HG02885 (cell line): ENCODE measurements around the gene MARVELD2.
"Not testable (repeated sequence)": the region's sequence is repeated elsewhere in the genome, so short reads cannot be mapped to it uniquely, and the experiment has no call there.

Experiments used
- ATAC-seq: cut with Tn5 transposase; IDR thresholded peaks from one replicate; pipeline ENCODE4 v1.9.1; 2021; ENCODE audit warnings: mild to moderate bottlenecking; ENCODE audit not compliant: unreplicated experiment, poor library complexity

The MARVELD2 gene

GRCh38 chr5:69414885-69415583 is at the start of gene MARVELD2:
Gene MARVELD2, plus strand, starts transcription at chr5:69415116. Its CDS starts 4,270 bp downstream, at chr5:69419386.
- peak; percentile 83 for ATAC-seq

DNA sequence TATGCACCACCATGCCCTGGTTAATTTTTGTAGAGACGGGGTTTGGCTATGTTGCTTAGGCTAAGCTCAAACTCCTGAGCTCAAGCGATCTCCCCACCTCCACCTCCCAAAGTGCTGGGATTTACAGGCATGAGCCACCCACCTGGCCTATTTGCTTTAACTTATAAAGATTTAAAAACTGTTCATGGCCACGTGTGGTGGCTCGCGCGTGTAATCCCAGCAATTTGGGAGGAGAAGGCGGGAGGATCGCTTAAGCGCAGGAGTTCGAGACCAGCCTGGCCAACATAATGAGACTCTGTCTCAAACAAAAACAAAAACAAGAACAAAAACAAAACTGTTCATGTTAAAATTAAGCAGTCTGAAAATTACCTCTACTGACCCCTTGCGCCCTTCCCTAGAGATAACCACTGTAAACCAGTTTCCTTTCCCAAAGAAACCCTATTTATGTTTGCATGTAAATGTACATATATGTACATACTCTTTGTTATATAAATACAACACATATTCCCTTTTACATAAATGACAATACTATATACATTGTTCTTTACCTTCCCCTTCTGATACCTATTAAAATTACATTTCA is 47.1 kb upstream of the MARVELD2 start:
- ATAC-seq: no peak

- ATAC-seq: no peak
Measured at GRCh38 chr5:69368458-69369339, 46.2 kb upstream of the MARVELD2 start.

GRCh38 chr5:69369340-69370121 is 45.4 kb upstream of the MARVELD2 start, which contains the start of the genes AK6, RAD17 and TAF9:
Gene AK6, minus strand, starts transcription at chr5:69369520. Its CDS starts 30 bp downstream, at chr5:69369490.
Gene RAD17, plus strand, starts transcription at chr5:69369818. Its CDS starts 2,391 bp downstream, at chr5:69372209.
Gene TAF9, minus strand, starts transcription at chr5:69369520. Its CDS starts 3,783 bp downstream, at chr5:69365737.
- ATAC-seq: peak; percentile 92

GRCh38 chr5:69370335-69370734 is 44.6 kb upstream of the MARVELD2 start:
- ATAC-seq: not testable (repeated sequence)

DNA sequence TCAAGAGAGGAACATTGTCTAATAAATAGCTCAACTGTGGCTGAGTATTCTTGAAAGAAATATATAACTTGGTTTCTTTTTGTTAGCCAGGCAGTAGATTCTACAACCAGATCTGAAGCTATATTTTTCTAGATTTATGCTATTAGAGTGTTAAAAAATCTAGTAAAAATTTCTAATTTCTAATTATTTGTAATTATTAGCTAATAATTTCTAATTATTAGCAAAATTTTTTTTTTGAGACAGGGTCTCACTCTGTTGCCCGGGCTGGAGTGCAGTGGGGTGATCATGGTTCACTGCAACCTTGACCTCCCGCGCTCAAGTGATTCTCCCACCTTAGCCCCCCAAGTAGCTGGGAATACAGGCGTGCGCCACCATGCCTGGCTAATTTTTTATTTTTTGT is 42.5 kb upstream of the MARVELD2 start:
- ATAC-seq: no peak

DNA sequence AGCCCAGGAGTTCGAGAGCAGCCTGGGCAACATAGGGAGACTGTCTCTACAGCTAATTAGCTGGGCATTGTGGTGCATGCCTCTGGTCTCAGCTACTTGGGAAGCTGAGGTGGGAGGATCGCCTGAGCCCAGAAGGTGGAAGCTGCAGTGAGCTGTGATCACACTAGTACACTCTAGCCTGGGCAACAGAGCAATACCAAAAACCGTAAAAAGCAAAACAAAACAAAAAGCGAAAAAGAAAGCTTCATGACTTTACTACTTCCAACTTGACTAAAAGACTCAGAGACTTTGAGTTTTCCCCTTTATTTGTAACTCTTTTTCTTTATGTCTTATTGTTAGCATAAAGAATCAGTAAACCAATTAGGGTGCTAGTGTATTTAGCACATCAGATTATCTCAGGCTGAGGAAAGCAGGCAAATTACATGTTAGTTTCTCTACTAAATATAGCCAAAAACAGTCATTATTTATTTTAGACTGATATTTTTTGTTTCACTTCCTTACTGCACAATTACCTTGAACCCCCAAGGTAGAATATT is 39.9 kb upstream of the MARVELD2 start:
- peak; percentile 78 for ATAC-seq

- ATAC-seq: no peak
Measured at GRCh38 chr5:69378376-69378775, 36.5 kb upstream of the MARVELD2 start.

- ATAC-seq: no peak
Measured at GRCh38 chr5:69404659-69405330, 10.1 kb upstream of the MARVELD2 start.

- no peak for ATAC-seq
Measured at GRCh38 chr5:69415584-69415958, 655 bp downstream of the MARVELD2 start.

GRCh38 chr5:69416180-69416579 is 1.3 kb downstream of the MARVELD2 start:
- no peak for ATAC-seq

GRCh38 chr5:69416699-69417098 is 1.8 kb downstream of the MARVELD2 start:
- no peak for ATAC-seq

DNA sequence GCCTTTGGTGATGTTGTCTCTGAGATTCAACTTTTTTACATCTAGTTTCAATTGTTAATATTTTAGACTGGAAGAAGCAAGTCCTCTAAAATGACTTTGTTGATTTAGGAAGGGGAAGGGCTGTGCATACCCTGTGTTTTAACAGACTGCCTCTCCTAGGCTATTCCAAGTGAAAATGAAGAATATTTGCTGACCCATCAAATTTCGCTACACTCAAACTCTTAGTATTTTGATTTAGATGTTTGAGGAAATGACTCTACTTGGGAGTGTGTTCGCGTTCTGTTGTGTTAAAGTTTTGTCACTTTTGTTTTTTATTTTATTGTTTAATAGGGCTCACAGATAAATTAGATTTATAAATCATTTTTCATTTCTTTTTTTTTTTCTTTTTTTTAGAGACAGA is 3.6 kb downstream of the MARVELD2 start:
- ATAC-seq: no peak

DNA sequence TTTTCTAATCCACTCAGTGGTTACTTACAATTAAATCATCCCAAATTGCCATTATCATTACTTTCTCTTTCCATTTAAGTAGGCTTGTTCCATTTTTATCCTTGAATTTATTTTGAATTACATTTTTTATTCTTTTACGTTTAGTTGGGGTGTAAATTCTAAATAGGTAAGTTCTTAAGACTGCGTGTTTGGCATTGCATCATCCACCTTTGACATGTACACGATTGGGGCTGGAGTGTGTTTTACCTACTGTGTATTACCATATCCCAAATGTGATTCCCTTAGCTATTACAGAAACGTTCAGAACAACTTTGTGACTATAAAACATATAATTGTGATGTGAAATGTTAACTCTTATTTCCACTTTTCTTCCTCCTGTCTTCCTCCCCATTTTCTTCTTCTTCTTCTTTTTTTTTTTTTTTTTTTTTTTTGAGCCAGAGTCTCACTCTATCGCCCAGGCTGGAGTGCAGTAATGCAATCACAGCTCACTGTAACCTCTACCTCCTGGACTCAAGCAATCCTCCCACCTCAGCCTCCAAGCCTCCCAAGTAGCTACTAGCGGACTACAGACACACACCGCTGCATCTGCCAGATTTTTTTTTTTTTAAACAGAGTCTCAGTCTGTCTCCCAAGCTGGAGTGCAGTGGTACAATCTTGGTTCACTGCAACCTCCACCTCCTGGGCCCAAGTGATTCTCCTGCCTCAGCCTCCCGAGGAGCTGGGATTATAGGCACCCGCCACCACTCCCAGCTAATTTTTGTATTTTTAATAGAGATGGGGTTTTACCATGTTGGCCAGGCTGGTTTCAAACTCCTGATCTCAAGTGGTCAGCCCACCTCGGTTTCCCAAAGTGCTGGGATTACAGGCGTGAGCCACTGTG is 16.7 kb downstream of the MARVELD2 start:
- no peak for ATAC-seq

DNA sequence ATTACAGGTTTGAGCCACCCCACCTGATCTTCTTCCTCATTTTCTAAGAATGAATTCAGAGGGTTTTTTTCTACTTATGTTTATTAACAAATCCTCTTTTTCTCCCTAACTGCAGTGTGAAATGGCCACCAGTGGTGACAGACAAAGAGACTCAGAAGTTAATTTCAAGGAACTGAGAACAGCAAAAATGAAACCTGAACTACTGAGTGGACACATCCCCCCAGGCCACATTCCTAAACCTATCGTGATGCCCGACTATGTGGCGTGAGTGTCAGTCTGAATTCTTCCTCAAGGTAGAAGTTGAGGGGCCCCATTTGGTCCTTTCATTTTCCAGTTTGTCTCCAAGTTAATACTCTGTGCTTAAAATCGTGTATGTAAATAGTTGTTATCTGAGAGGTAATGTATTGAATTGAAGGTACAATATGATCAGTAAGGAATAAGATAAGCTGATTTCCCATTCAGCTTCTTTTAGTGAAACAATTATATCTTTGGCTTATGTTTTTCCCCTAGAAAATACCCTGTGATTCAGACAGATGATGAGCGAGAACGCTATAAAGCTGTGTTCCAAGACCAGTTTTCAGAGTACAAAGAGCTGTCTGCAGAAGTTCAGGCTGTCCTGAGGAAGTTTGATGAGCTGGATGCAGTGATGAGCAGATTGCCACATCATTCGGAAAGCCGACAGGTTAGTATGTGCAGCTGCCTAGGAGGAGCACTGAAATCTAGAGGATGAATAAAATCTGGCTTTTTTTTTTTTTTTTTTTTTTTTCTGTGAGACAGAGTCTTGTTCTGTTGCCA is 17.7 kb downstream of the MARVELD2 start:
- peak; percentile 67 for ATAC-seq

GRCh38 chr5:69435276-69435884 is 20.5 kb downstream of the MARVELD2 start:
- not testable (repeated sequence) for ATAC-seq

DNA sequence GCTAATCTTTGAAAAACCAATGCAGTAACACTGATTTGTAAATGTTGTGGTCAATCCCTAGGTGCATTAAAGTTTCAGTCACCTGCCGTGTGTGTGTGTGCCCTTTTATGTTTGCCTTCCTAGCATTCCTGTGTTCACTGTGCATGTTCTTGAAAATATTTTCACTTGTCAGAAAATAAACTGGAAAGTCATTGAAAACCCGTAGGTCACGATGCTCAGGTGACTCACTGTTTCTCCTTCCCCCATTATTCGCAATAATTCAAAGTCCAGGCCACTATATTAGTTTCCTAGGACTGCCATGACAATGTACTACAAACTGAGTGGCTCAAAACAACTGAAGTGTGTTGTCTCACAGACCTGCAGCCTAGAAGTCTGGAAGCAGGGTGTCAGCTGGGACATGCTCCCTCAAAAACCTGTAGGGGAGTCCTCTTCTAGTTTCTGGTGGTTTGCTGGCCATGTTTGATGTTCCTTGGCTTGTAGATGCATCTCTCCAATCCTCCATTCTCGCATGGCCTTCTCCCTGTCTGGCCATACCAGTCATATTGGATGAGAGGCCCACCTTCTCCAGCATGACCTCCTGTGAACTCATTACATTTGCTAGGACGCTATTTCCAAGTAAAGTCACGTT is 29.3 kb downstream of the MARVELD2 start:
- ATAC-seq: no peak
